IMR-90 (cell line): ENCODE results near the gene SIRPD. TPM values are rescaled to one million over a fixed set of nuclear protein-coding genes. Genes with fewer than 3 reads are reported as not detected.

Experiments
- ATAC-seq: fragments of 200-7000 bp; cut with Tn5 transposase; 2 replicates; pipeline ENCODE4 v1.9.1; 2020; ENCODE audit warnings: low read depth, mild to moderate bottlenecking, moderate library complexity
- BruUV-seq: library from RNA; stranded (reverse); fragments of 400-500 nt; replicated peaks from 2 replicates; lab custom pipeline; 2021; lab: Mats Ljungman, UMichigan
- CTCF ChIA-PET: fragments of 300-600 bp; formaldehyde crosslinking; extraction: SDS; loops from one replicate; lab custom pipeline; 2021; ENCODE audit warnings: antibody characterized with exemption; lab: Yijun Ruan, JAX
- POLR2A ChIA-PET: fragments of 300-600 bp; sonication (Branson Sonifier 250); formaldehyde crosslinking; loops from one replicate; lab custom pipeline; 2022; ENCODE audit warnings: antibody characterized with exemption; ENCODE audit not compliant: unreplicated experiment; lab: Charles Lee
- DNase-seq: peaks from one replicate; pipeline ENCODE4 v3.0.0; 2013
- H2AFZ ChIP-seq: replicated peaks from 2 replicates; pipeline ENCODE3; 2013; ENCODE audit warnings: low read length, mild to moderate bottlenecking; ENCODE audit not compliant: poor library complexity
- H2AK5ac ChIP-seq: 2 replicates; pipeline ENCODE4 v1.6.1; 2013; ENCODE audit warnings: low read depth, low read length, inconsistent platforms
- H2AK9ac ChIP-seq: replicated peaks from 2 replicates; pipeline ENCODE3; 2013; ENCODE audit warnings: mild to moderate bottlenecking, low read depth, low read length, moderate library complexity; ENCODE audit not compliant: poor library complexity
- H2BK120ac ChIP-seq: 2 replicates; pipeline ENCODE4 v1.6.1; 2013; ENCODE audit warnings: low read depth, low read length, inconsistent platforms
- H2BK15ac ChIP-seq: 3 replicates; pipeline ENCODE4 v1.6.1; 2013; ENCODE audit warnings: low read depth, low read length, inconsistent platforms
- H2BK20ac ChIP-seq: 2 replicates; pipeline ENCODE4 v1.6.1; 2013; ENCODE audit warnings: low read depth, mild to moderate bottlenecking, inconsistent platforms, low read length, moderate library complexity
- H2BK5ac ChIP-seq: 2 replicates; pipeline ENCODE4 v1.6.1; 2013; ENCODE audit warnings: mild to moderate bottlenecking, low read depth, low read length, inconsistent platforms; ENCODE audit not compliant: poor library complexity, severe bottlenecking
- H3K14ac ChIP-seq: replicated peaks from 2 replicates; pipeline ENCODE4 v1.6.1; 2013; ENCODE audit warnings: low read depth, low read length, inconsistent platforms
- H3K18ac ChIP-seq: 2 replicates; pipeline ENCODE4 v1.6.1; 2013; ENCODE audit warnings: low read depth, low read length, control low read depth
- H3K23ac ChIP-seq: 2 replicates; pipeline ENCODE4 v1.6.1; 2013; ENCODE audit warnings: low read depth, low read length, inconsistent platforms
- H3K27ac ChIP-seq: 2 replicates; pipeline ENCODE4 v1.5.1; 2013; ENCODE audit warnings: mild to moderate bottlenecking, control low read depth, low read length; ENCODE audit not compliant: insufficient read depth
- H3K27me3 ChIP-seq: 2 replicates; pipeline ENCODE4 v1.6.1; 2013; ENCODE audit warnings: low read length; ENCODE audit not compliant: control insufficient read depth, insufficient read depth
- H3K36me3 ChIP-seq: 2 replicates; pipeline ENCODE4 v1.6.1; 2013; ENCODE audit warnings: low read length, mixed read lengths; ENCODE audit not compliant: control insufficient read depth, insufficient read depth
- H3K4ac ChIP-seq: 2 replicates; pipeline ENCODE4 v1.6.1; 2013; ENCODE audit warnings: low read depth, low read length, inconsistent platforms
- H3K4me1 ChIP-seq: 2 replicates; pipeline ENCODE4 v1.6.1; 2013; ENCODE audit warnings: low read length, mixed read lengths; ENCODE audit not compliant: control insufficient read depth, insufficient read depth
- H3K4me2 ChIP-seq: 2 replicates; pipeline ENCODE4 v1.6.1; 2013; ENCODE audit warnings: low read depth, mild to moderate bottlenecking, control low read depth, low read length, moderate library complexity
- H3K4me3 ChIP-seq: 2 replicates; pipeline ENCODE4 v1.5.1; 2013; ENCODE audit warnings: low read depth, mild to moderate bottlenecking, control low read depth, low read length, moderate library complexity; ENCODE audit not compliant: insufficient read depth
- H3K56ac ChIP-seq: 2 replicates; pipeline ENCODE4 v1.6.1; 2013; ENCODE audit warnings: low read length, inconsistent platforms; ENCODE audit not compliant: insufficient read depth; ENCODE audit errors: extremely low read depth
- H3K79me1 ChIP-seq, 2 experiments: 2 replicates each; pipeline ENCODE4 v1.6.1; 2013; ENCODE audit warnings: low read length in 2 of 2, inconsistent platforms in 1 of 2, low read depth in 1 of 2
- H3K9ac ChIP-seq: 2 replicates; pipeline ENCODE4 v1.6.1; 2013; ENCODE audit warnings: low read depth, low read length, control low read depth
- H3K9me1 ChIP-seq: 2 replicates; pipeline ENCODE4 v1.6.1; 2013; ENCODE audit warnings: low read length, inconsistent platforms; ENCODE audit not compliant: insufficient read depth
- H3K9me3 ChIP-seq: 2 replicates; pipeline ENCODE4 v1.6.1; 2013; ENCODE audit warnings: low read length; ENCODE audit not compliant: control insufficient read depth, insufficient read depth
- H4K20me1 ChIP-seq: 2 replicates; pipeline ENCODE4 v1.6.1; 2013; ENCODE audit warnings: low read length, inconsistent platforms; ENCODE audit not compliant: insufficient read depth
- H4K5ac ChIP-seq: 2 replicates; pipeline ENCODE4 v1.6.1; 2013; ENCODE audit warnings: mild to moderate bottlenecking, low read depth, low read length, control low read depth
- H4K8ac ChIP-seq, 2 experiments: 2 replicates each; pipeline ENCODE4 v1.6.1; 2013; ENCODE audit warnings: low read depth in 2 of 2, low read length in 2 of 2, control low read depth in 1 of 2, inconsistent platforms in 1 of 2
- H4K91ac ChIP-seq: 2 replicates; pipeline ENCODE4 v1.6.1; 2013; ENCODE audit warnings: low read depth, low read length, inconsistent platforms; ENCODE audit not compliant: insufficient read depth
- BHLHE40 ChIP-seq: fragments of 150-350 bp; IDR thresholded peaks from 2 replicates; pipeline ENCODE4 v1.6.1; 2016; ENCODE audit warnings: mild to moderate bottlenecking, low read depth, low read length
- CEBPB ChIP-seq: IDR thresholded peaks from 2 replicates; pipeline ENCODE4 v1.6.1; 2012; ENCODE audit warnings: low read depth, low read length, improper control_type of control experiment
- CHD1 ChIP-seq: IDR thresholded peaks from 2 replicates; pipeline ENCODE4 v1.6.1; 2012; ENCODE audit warnings: low read depth, low read length, improper control_type of control experiment
- FOS ChIP-seq: fragments of 150-350 bp; IDR thresholded peaks from 2 replicates; pipeline ENCODE4 v1.6.1; 2016; ENCODE audit warnings: low read depth, low read length
- MAFK ChIP-seq: IDR thresholded peaks from 2 replicates; pipeline ENCODE4 v1.6.1; 2012; ENCODE audit warnings: low read depth, low read length, improper control_type of control experiment
- MAZ ChIP-seq: IDR thresholded peaks from 2 replicates; pipeline ENCODE4 v1.6.1; 2012; ENCODE audit warnings: low read depth, mild to moderate bottlenecking, low read length, improper control_type of control experiment, moderate library complexity, borderline replicate concordance
- MXI1 ChIP-seq: IDR thresholded peaks from 2 replicates; pipeline ENCODE4 v1.6.1; 2012; ENCODE audit warnings: low read depth, mild to moderate bottlenecking, low read length, moderate library complexity, borderline replicate concordance
- NFE2L2 ChIP-seq: fragments of 150-350 bp; IDR thresholded peaks from 2 replicates; pipeline ENCODE4 v1.6.1; 2016; ENCODE audit warnings: low read depth, mild to moderate bottlenecking, low read length
- POLR2A ChIP-seq: IDR thresholded peaks from 2 replicates; pipeline ENCODE4 v1.6.1; 2012; ENCODE audit warnings: mild to moderate bottlenecking, low read depth, low read length
- RAD21 ChIP-seq: IDR thresholded peaks from 2 replicates; pipeline ENCODE4 v1.6.1; 2012; ENCODE audit warnings: low read length, improper control_type of control experiment
- RCOR1 ChIP-seq: IDR thresholded peaks from 2 replicates; pipeline ENCODE4 v1.6.1; 2012; ENCODE audit warnings: mild to moderate bottlenecking, low read length, improper control_type of control experiment; ENCODE audit not compliant: insufficient replicate concordance
- SMC3 ChIP-seq: fragments of 150-350 bp; IDR thresholded peaks from 2 replicates; pipeline ENCODE4 v1.6.1; 2016; ENCODE audit warnings: low read depth, mild to moderate bottlenecking, antibody characterized with exemption, low read length, moderate library complexity
- USF2 ChIP-seq: fragments of 150-350 bp; IDR thresholded peaks from 2 replicates; pipeline ENCODE4 v1.6.1; 2017; ENCODE audit warnings: mild to moderate bottlenecking, antibody characterized with exemption, low read length, low read depth
- WGBS, 2 experiments: methylation state at CpG; one replicate each; pipeline versions ENCODE4 v1.1.5 to v1.1.7; 2013; ENCODE audit warnings: missing lambda C conversion rate in 2 of 2; ENCODE audit not compliant: insufficient read length in 1 of 2; ENCODE audit errors: extremely low coverage in 2 of 2; 5-methylcytosine and 5-hydroxymethylcytosine counted together
- dilution Hi-C: fragments of 300-500 bp; cut with HindIII; formaldehyde crosslinking; loops from one replicate; pipeline ENCODE4 v1.14.3; 2018; ENCODE audit warnings: low sequenced_read_pairs; ENCODE audit not compliant: unreplicated experiment
- in situ Hi-C: fragments of 300-500 bp; cut with MboI; formaldehyde crosslinking; loops from 3 replicates; pipeline ENCODE4 v1.14.3; 2019; ENCODE audit warnings: low sequenced_read_pairs, inconsistent platforms, mixed read lengths
- intact Hi-C: fragments of 100-400 bp; cut with micrococcal nuclease; formaldehyde crosslinking; loops from 2 replicates; pipeline ENCODE4 v1.10.0; 2022
- polyA plus RNA-seq, 3 experiments: library from polyadenylated mRNA; depleted of rRNA; stranded (reverse); fragments of >200 nt; gene quantifications; 2 replicates each; pipeline ENCODE4 v1.2.3, GENCODE V29; 2012; ENCODE audit warnings: low replicate concordance in 1 of 3
- total RNA-seq: library from RNA; depleted of rRNA; stranded (reverse); fragments of >200 nt; gene quantifications from 2 replicates; pipeline ENCODE4 v1.2.3, GENCODE V29; 2012
- TF ChIP-seq, protein P1 (sequence below): conservative IDR thresholded peaks from 2 replicates; pipeline ENCODE4 v1.5.1; 2012; ENCODE audit warnings: mild to moderate bottlenecking, low read depth, low read length, improper control_type of control experiment
- TF ChIP-seq, protein P2 (sequence below): fragments of 150-350 bp; IDR thresholded peaks from 2 replicates; pipeline ENCODE4 v1.6.1; 2016; ENCODE audit warnings: low read depth, mild to moderate bottlenecking, low read length, moderate library complexity, borderline replicate concordance

The SIRPD gene
- total and polyA plus RNA-seq, 2 of the 4 experiments (the other 2 are of a cell fraction), result not detected

- peak; percentile 100 for ATAC-seq
These were observed 53.8 kb downstream of the SIRPD start for GRCh38 chr20:1503564-1504227.

More at GRCh38 chr20:1503564-1504227, 53.8 kb downstream of the SIRPD start:
- H4K8ac ChIP-seq, result no peak overlapping the region
- dilution Hi-C loops (no loop called here), intact Hi-C loops (loop anchor here (1.0 kb wide), 2 partner anchors 33 to 190 kb away; no protein-coding TSS in a partner anchor), in situ Hi-C loops (no loop called here)
- H3K23ac ChIP-seq, result no peak overlapping the region
- H3K56ac ChIP-seq, result no peak overlapping the region
- H4K20me1 ChIP-seq, result no peaks in the 10 kb centered on the region
- H2BK5ac ChIP-seq, result no peak overlapping the region
- H3K27me3 ChIP-seq, result peaks cover 10% of the 10 kb centered on the region
- no peaks in the 10 kb centered on the region for H3K36me3 ChIP-seq
- H3K4me1 ChIP-seq, result no peaks in the 10 kb centered on the region
- H4K91ac ChIP-seq, result no peak overlapping the region
- H3K27ac ChIP-seq, result no peak overlapping the region
- no peak overlapping the region for H2BK120ac ChIP-seq
- H2AK9ac ChIP-seq, result no peak overlapping the region
- no peak overlapping the region for H4K5ac ChIP-seq
- H3K9me3 ChIP-seq, result no peaks in the 10 kb centered on the region
- 3% methylated on average over 6 of the region's 8 CpGs; no CpG with 5 or more reads in 1 of the 2 experiments for WGBS, 2 experiments
- DNase-seq, result peak; percentile 92
- H3K9me1 ChIP-seq, result no peaks in the 10 kb centered on the region
- H3K4me3 ChIP-seq, result no peak overlapping the region
- H2AFZ ChIP-seq, result no peak overlapping the region
- no peak overlapping the region for H3K18ac ChIP-seq
- H3K4me2 ChIP-seq, result no peak overlapping the region
- H2BK20ac ChIP-seq, result no peak overlapping the region
- H3K4ac ChIP-seq, result no peak overlapping the region
- H2AK5ac ChIP-seq, result no peak overlapping the region
- TF ChIP-seq, protein P1, sequence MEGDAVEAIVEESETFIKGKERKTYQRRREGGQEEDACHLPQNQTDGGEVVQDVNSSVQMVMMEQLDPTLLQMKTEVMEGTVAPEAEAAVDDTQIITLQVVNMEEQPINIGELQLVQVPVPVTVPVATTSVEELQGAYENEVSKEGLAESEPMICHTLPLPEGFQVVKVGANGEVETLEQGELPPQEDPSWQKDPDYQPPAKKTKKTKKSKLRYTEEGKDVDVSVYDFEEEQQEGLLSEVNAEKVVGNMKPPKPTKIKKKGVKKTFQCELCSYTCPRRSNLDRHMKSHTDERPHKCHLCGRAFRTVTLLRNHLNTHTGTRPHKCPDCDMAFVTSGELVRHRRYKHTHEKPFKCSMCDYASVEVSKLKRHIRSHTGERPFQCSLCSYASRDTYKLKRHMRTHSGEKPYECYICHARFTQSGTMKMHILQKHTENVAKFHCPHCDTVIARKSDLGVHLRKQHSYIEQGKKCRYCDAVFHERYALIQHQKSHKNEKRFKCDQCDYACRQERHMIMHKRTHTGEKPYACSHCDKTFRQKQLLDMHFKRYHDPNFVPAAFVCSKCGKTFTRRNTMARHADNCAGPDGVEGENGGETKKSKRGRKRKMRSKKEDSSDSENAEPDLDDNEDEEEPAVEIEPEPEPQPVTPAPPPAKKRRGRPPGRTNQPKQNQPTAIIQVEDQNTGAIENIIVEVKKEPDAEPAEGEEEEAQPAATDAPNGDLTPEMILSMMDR, result peak; percentile 100
- 0 out of 2 replicates have a peak, but pooled peaks have one; percentile 25 for TF ChIP-seq MAFK
- no peak for TF ChIP-seq BHLHE40
- TF ChIP-seq MAZ, result no peak
- TF ChIP-seq NFE2L2, result no peak
- TF ChIP-seq, protein P2, sequence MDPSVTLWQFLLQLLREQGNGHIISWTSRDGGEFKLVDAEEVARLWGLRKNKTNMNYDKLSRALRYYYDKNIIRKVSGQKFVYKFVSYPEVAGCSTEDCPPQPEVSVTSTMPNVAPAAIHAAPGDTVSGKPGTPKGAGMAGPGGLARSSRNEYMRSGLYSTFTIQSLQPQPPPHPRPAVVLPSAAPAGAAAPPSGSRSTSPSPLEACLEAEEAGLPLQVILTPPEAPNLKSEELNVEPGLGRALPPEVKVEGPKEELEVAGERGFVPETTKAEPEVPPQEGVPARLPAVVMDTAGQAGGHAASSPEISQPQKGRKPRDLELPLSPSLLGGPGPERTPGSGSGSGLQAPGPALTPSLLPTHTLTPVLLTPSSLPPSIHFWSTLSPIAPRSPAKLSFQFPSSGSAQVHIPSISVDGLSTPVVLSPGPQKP, result no peak
- no peak for TF ChIP-seq MXI1
- no peak for TF ChIP-seq CHD1
- no peak for TF ChIP-seq RCOR1
- TF ChIP-seq RAD21, result peak; percentile 98
- 0 out of 2 replicates have a peak, but pooled peaks have one; percentile 27 for TF ChIP-seq POLR2A
- TF ChIP-seq CEBPB, result no peak
- no peak for TF ChIP-seq FOS
- TF ChIP-seq USF2, result no peak
- TF ChIP-seq SMC3, result peak; percentile 93
- CTCF ChIA-PET, result interaction anchor here (0.6 to 2.1 kb wide), 22 partner anchors 10 to 1038 kb away, joined by 3 to 11 read pairs (median 3); partner anchors contain the start of gene NSFL1C
- no peak overlapping the region for H3K14ac ChIP-seq
- no peak overlapping the region for H2BK15ac ChIP-seq
- H3K9ac ChIP-seq, result no peak overlapping the region
- no peaks in the 10 kb centered on the region for H3K79me1 ChIP-seq
- POLR2A ChIA-PET, result no interaction called here
- no TSS peak for BruUV-seq
